ENCODE results near the gene ZNF547.

Gene ZNF547

DNA sequence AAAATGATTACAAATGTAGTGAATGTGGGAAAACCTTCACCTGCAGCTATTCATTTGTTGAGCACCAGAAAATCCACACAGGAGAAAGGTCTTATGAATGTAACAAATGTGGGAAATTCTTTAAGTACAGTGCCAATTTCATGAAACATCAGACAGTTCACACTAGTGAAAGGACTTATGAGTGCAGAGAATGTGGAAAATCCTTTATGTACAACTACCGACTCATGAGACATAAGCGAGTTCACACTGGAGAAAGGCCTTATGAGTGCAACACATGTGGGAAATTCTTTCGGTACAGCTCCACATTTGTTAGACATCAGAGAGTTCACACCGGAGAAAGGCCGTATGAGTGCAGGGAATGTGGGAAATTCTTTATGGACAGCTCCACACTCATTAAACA is 35.5 kb downstream of the ZNF547 start:
- Histone ChIP-seq H3K4me1 (ENCODE audit: control insufficient read depth, insufficient read depth, low read length) (no peaks in the 10 kb centered on the region), H3K27me3 (ENCODE audit: control insufficient read depth in 1 of 2, insufficient read depth in 2 of 2, low read length in 2 of 2) (no peaks in the 10 kb centered on the region), H3K4me3 (ENCODE audit: low read length in 2 of 2) (no peak overlapping the region), H3K27ac (ENCODE audit: low read length) (no peak overlapping the region), H3K36me3 (ENCODE audit: control insufficient read depth in 2 of 2, insufficient read depth in 2 of 2, low read length in 2 of 2) (peaks cover 50 to 56% of the 10 kb centered on the region in 2 donors), H3K9me3 (ENCODE audit: control insufficient read depth in 2 of 2, low read length in 2 of 2) (peaks cover 19 to 22% of the 10 kb centered on the region in 2 donors), H3K9ac (ENCODE audit: low read length in 2 of 2) (no peak overlapping the region)

DNA sequence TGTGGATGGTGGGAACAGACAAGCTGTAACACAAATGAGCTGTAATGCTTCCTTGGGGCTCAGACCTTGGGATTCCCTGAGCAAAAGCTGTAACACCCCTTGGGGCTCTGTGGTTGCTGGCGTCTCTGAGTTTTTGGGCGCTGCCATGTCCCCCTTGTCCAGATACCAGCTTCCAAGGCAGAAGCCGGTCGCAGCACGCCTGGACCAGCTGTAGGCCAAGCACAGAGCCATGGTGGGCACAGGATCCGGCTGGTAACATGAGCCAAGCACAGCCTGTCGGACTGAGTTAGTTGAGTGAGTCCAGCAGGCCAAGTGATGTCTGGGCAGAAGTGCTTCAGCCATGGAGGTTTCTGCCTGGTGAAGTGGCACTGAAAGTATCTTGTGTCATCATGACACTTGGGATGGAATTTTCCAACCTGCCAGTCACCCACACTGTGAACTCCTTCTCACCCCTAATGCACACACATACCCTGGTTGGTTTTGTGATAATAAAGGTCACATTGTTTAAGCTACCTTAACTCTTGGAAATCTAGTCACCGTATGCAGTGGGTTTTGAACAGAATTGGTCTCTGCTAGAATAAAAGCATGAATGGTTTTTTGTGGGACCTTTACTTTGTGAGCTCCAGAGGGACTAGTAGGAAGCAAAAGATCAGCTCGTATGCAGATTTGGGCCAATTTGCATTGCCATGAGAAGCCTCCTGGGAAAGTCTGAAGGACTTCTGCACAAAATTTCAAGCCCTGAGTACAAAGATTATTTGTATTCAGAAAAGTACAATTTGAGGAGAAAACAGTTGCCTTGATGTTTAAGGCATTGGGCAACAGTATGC is 40.6 kb downstream of the ZNF547 start:
- H3K4me3 ChIP-seq (ENCODE audit: low read length in 2 of 2) = no peak overlapping the region
- H3K36me3 ChIP-seq (ENCODE audit: control insufficient read depth in 2 of 2, insufficient read depth in 2 of 2, low read length in 2 of 2) = peaks cover 13 to 20% of the 10 kb centered on the region in 2 donors
- no peaks in the 10 kb centered on the region for H3K4me1 ChIP-seq (ENCODE audit: control insufficient read depth, insufficient read depth, low read length)
- no peak overlapping the region for H3K9ac ChIP-seq (ENCODE audit: low read length in 2 of 2)
- peaks cover 0 to 7% of the 10 kb centered on the region in 2 donors for H3K9me3 ChIP-seq (ENCODE audit: control insufficient read depth in 2 of 2, low read length in 2 of 2)
- H3K27me3 ChIP-seq (ENCODE audit: control insufficient read depth in 1 of 2, insufficient read depth in 2 of 2, low read length in 2 of 2) = no peaks in the 10 kb centered on the region
- no peak overlapping the region for H3K27ac ChIP-seq (ENCODE audit: low read length)

DNA sequence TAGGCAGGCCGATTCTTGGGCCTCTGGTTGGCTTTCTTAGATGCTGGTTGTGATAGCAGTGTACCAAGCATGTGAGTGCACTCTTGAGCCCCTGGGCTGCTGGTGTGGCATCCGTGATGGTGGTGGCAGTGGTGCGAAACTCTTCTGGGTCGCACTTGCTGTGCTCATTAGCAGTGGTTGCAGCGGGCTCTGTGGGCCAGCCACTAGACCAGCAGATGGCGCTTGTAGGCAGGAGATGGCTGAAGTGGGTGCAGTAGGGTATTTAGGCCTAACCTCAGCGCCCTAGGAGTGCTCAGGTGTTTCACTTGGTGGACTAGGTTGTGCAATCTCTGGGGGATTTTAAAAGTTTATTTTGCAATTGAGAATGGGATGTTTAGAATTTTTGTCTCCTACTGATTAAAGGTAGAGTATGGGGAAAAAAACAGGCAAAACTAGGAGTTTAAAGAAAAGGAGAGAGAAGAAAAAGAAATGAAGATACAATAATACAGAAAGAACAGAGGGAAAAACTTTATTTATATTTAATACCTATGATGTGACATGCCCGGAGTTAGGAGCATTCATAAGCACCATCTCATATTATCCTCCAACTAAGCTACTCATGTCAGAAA is 43.3 kb downstream of the ZNF547 start:
- no peaks in the 10 kb centered on the region for H3K27me3 ChIP-seq (ENCODE audit: control insufficient read depth in 1 of 2, insufficient read depth in 2 of 2, low read length in 2 of 2)
- peaks cover 0 to 9% of the 10 kb centered on the region in 2 donors for H3K36me3 ChIP-seq (ENCODE audit: control insufficient read depth in 2 of 2, insufficient read depth in 2 of 2, low read length in 2 of 2)
- H3K9ac ChIP-seq (ENCODE audit: low read length in 2 of 2) = no peak overlapping the region
- H3K4me3 ChIP-seq (ENCODE audit: low read length in 2 of 2) = no peak overlapping the region
- no peak overlapping the region for H3K27ac ChIP-seq (ENCODE audit: low read length)
- H3K4me1 ChIP-seq (ENCODE audit: control insufficient read depth, insufficient read depth, low read length) = peaks cover 9% of the 10 kb centered on the region
- H3K9me3 ChIP-seq (ENCODE audit: control insufficient read depth in 2 of 2, low read length in 2 of 2) = no peaks in the 10 kb centered on the region

DNA sequence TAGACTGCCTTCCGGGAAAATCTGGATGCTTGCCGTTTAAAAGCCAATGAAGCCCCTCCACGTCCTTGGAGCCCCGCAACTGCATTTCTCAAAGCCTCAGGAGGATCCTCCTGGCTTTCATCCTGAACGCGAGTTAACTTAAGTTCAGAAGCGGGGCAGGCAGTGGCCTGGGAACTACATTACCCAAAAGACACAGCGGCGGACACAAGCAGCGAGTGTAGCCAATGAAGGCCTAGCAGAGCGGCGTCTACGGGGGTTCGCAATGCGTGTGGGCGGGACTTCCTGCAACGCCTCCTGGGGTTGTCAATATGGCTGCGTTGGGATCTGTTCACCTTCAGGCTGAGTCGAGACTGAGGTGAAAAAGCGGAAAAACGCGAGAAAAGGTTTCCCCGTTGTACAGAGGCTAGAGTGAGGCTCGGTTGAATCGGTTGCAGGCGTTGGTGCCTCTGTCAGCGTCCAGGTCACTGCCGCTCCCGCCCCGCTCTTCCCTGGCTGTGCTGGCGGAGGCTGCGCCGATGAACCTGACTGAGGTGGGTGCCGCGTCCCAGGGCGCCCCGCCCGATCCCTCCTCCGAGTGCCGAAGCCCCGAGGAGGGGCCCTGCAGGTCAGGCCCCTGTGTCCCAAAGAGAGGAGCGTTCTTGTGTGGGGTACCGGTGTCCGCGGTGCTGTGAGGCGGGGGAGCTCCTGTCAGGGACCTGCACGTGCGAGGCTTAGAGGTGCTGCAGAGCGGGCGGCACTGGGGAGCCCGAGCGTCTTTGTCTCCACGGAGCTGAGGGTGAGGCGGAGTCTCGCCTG is 47.7 kb downstream of the ZNF547 start, which contains the start of gene ZNF17:
ZNF17 (plus strand) TSS at position 285 of the 795 bp plus-strand sequence. CDS start 2,455 bp downstream, outside the sequence.
- Histone ChIP-seq H3K36me3 (ENCODE audit: control insufficient read depth in 2 of 2, insufficient read depth in 2 of 2, low read length in 2 of 2) (peaks cover 13 to 18% of the 10 kb centered on the region in 2 donors), H3K4me3 (ENCODE audit: low read length in 2 of 2) (peak within 1 kb of the TSS; percentile 94 to 97), H3K27ac (ENCODE audit: low read length) (peak within 1 kb of the TSS; percentile 62), H3K9me3 (ENCODE audit: control insufficient read depth in 2 of 2, low read length in 2 of 2) (peaks cover 0 to 9% of the 10 kb centered on the region in 2 donors), H3K9ac (ENCODE audit: low read length in 2 of 2) (peak within 1 kb of the TSS; percentile 86 to 90), H3K4me1 (ENCODE audit: control insufficient read depth, insufficient read depth, low read length) (peaks cover 18% of the 10 kb centered on the region), H3K27me3 (ENCODE audit: control insufficient read depth in 1 of 2, insufficient read depth in 2 of 2, low read length in 2 of 2) (no peaks in the 10 kb centered on the region)

DNA sequence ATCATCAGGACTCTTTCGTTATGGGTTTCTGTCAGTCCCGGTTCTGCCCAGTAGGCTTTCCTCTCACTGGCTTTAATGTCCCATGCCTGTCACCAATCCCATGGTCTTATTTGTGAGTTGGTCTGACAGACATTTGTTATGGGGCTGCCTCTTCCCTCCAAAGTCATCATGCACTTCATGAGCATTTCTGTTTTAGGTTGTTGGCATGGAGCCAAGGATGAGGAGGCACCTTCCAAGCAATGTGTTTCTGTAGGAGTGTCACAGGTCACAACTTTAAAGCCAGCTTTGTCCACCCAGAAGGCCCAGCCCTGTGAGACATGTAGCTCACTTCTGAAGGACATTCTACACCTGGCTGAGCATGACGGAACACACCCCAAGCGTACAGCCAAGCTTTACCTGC is 56.1 kb downstream of the ZNF547 start:
- no peaks in the 10 kb centered on the region for H3K27me3 ChIP-seq (ENCODE audit: control insufficient read depth in 1 of 2, insufficient read depth in 2 of 2, low read length in 2 of 2)

DNA sequence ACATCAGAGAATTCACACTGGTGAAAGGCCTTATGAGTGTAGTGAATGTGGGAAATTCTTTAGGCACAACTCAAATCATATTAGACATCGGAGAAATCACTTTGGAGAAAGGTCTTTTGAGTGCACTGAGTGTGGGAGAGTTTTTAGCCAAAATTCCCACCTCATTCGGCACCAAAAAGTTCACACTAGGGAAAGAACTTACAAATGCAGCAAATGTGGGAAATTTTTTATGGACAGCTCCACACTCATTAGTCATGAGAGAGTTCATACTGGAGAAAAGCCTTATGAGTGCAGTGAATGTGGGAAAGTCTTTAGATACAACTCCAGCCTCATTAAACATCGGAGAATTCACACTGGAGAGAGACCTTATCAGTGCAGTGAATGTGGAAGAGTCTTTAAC is 57.7 kb downstream of the ZNF547 start:
- Histone ChIP-seq H3K9ac (ENCODE audit: low read length in 2 of 2) (no peak overlapping the region), H3K9me3 (ENCODE audit: control insufficient read depth in 2 of 2, low read length in 2 of 2) (peaks cover 25 to 27% of the 10 kb centered on the region in 2 donors), H3K27me3 (ENCODE audit: control insufficient read depth in 1 of 2, insufficient read depth in 2 of 2, low read length in 2 of 2) (no peaks in the 10 kb centered on the region), H3K4me1 (ENCODE audit: control insufficient read depth, insufficient read depth, low read length) (no peaks in the 10 kb centered on the region), H3K4me3 (ENCODE audit: low read length in 2 of 2) (peak overlapping the region in 1 of 2 donors; percentile 17), H3K36me3 (ENCODE audit: control insufficient read depth in 2 of 2, insufficient read depth in 2 of 2, low read length in 2 of 2) (peaks cover 46 to 51% of the 10 kb centered on the region in 2 donors), H3K27ac (ENCODE audit: low read length) (no peak overlapping the region)

More for the DNA sequence above, 56.1 kb downstream of the ZNF547 start:
- H3K4me3 ChIP-seq (ENCODE audit: low read length in 2 of 2) = no peak overlapping the region
- H3K9ac ChIP-seq (ENCODE audit: low read length in 2 of 2) = no peak overlapping the region
- peaks cover 54 to 63% of the 10 kb centered on the region in 2 donors for H3K36me3 ChIP-seq (ENCODE audit: control insufficient read depth in 2 of 2, insufficient read depth in 2 of 2, low read length in 2 of 2)
- no peak overlapping the region for H3K27ac ChIP-seq (ENCODE audit: low read length)
- peaks cover 27 to 34% of the 10 kb centered on the region in 2 donors for H3K9me3 ChIP-seq (ENCODE audit: control insufficient read depth in 2 of 2, low read length in 2 of 2)
- no peaks in the 10 kb centered on the region for H3K4me1 ChIP-seq (ENCODE audit: control insufficient read depth, insufficient read depth, low read length)

Measured in stomach smooth muscle (tissue), 2 donors.